ENCODE data around the gene IL6. TPM values are rescaled to one million over a fixed set of nuclear protein-coding genes. Genes with fewer than 3 reads are reported as not detected.

IL6 gene
- polyA plus RNA-seq, 4 donors, result 0.19 to 4.9 (median 2.2) TPM; not detected in 1

GRCh38 chr7:22727714-22728035 lies 675 bp downstream of the IL6 start:
- no peak for FAIRE-seq
- Histone ChIP-seq H3K4me1 (ENCODE audit: control insufficient read depth in 3 of 3, insufficient read depth in 2 of 3, low read depth in 1 of 3, low read length in 2 of 3) (peaks cover 0 to 9% (median 0%) of the 10 kb centered on the region in 3 donors), H3K4me3 (ENCODE audit: low read depth in 1 of 3, low read length in 3 of 3) (no peak overlapping the region), H3K27ac (ENCODE audit: low read depth in 1 of 3, low read length in 2 of 3) (peak overlapping the region in 1 of 3 donors; percentile 38), H3K27me3 (ENCODE audit: control insufficient read depth in 3 of 3, insufficient read depth in 3 of 3, low read length in 3 of 3) (no peaks in the 10 kb centered on the region), H3K36me3 (ENCODE audit: control insufficient read depth in 3 of 3, insufficient read depth in 2 of 3, low read depth in 1 of 3, low read length in 3 of 3) (no peaks in the 10 kb centered on the region), H3K9me3 (ENCODE audit: control insufficient read depth in 2 of 2, insufficient read depth in 1 of 2, low read depth in 1 of 2, low read length in 1 of 2) (no peaks in the 10 kb centered on the region)
- WGBS, 3 donors, result 59 to 79% (median 72%) methylated on average over 3 of the region's 3 CpGs
- no peak for DNase-seq

GRCh38 chr7:22728401-22729029 lies 1.5 kb downstream of the IL6 start:
- Histone ChIP-seq H3K4me1 (ENCODE audit: control insufficient read depth in 3 of 3, insufficient read depth in 2 of 3, low read depth in 1 of 3, low read length in 2 of 3) (peaks cover 0 to 9% (median 0%) of the 10 kb centered on the region in 3 donors), H3K36me3 (ENCODE audit: control insufficient read depth in 3 of 3, insufficient read depth in 2 of 3, low read depth in 1 of 3, low read length in 3 of 3) (no peaks in the 10 kb centered on the region), H3K9me3 (ENCODE audit: control insufficient read depth in 2 of 2, insufficient read depth in 1 of 2, low read depth in 1 of 2, low read length in 1 of 2) (no peaks in the 10 kb centered on the region), H3K4me3 (ENCODE audit: low read depth in 1 of 3, low read length in 3 of 3) (no peak overlapping the region), H3K27ac (ENCODE audit: low read depth in 1 of 3, low read length in 2 of 3) (no peak overlapping the region), H3K27me3 (ENCODE audit: control insufficient read depth in 3 of 3, insufficient read depth in 3 of 3, low read length in 3 of 3) (no peaks in the 10 kb centered on the region)
- DNase-seq (peak in 1 of 2 donors; percentile 34), FAIRE-seq (no peak)
- WGBS, 3 donors, result 92 to 97% (median 93%) methylated on average over 1 of the region's 1 CpG

- H3K27me3 ChIP-seq (ENCODE audit: control insufficient read depth in 3 of 3, insufficient read depth in 3 of 3, low read length in 3 of 3), result no peaks in the 10 kb centered on the region
- DNase-seq, result no peak
- H3K36me3 ChIP-seq (ENCODE audit: control insufficient read depth in 3 of 3, insufficient read depth in 2 of 3, low read depth in 1 of 3, low read length in 3 of 3), result no peaks in the 10 kb centered on the region
- FAIRE-seq, result no peak
- no peaks in the 10 kb centered on the region for H3K9me3 ChIP-seq (ENCODE audit: control insufficient read depth in 2 of 2, insufficient read depth in 1 of 2, low read depth in 1 of 2, low read length in 1 of 2)
- peaks cover 0 to 9% (median 0%) of the 10 kb centered on the region in 3 donors for H3K4me1 ChIP-seq (ENCODE audit: control insufficient read depth in 3 of 3, insufficient read depth in 2 of 3, low read depth in 1 of 3, low read length in 2 of 3)
- H3K4me3 ChIP-seq (ENCODE audit: low read depth in 1 of 3, low read length in 3 of 3), result no peak overlapping the region
- 90 to 96% (median 90%) methylated on average over 3 of the region's 3 CpGs for WGBS, 3 donors
- H3K27ac ChIP-seq (ENCODE audit: low read depth in 1 of 3, low read length in 2 of 3), result no peak overlapping the region
These were observed 2.3 kb downstream of the IL6 start for GRCh38 chr7:22729180-22729825.

- no peak for DNase-seq
- Histone ChIP-seq H3K4me3 (ENCODE audit: low read depth in 1 of 3, low read length in 3 of 3) (no peak overlapping the region), H3K4me1 (ENCODE audit: control insufficient read depth in 3 of 3, insufficient read depth in 2 of 3, low read depth in 1 of 3, low read length in 2 of 3) (peaks cover 0 to 9% (median 0%) of the 10 kb centered on the region in 3 donors), H3K36me3 (ENCODE audit: control insufficient read depth in 3 of 3, insufficient read depth in 2 of 3, low read depth in 1 of 3, low read length in 3 of 3) (no peaks in the 10 kb centered on the region), H3K27ac (ENCODE audit: low read depth in 1 of 3, low read length in 2 of 3) (no peak overlapping the region), H3K9me3 (ENCODE audit: control insufficient read depth in 2 of 2, insufficient read depth in 1 of 2, low read depth in 1 of 2, low read length in 1 of 2) (no peaks in the 10 kb centered on the region), H3K27me3 (ENCODE audit: control insufficient read depth in 3 of 3, insufficient read depth in 3 of 3, low read length in 3 of 3) (no peaks in the 10 kb centered on the region)
- FAIRE-seq, result no peak
- 42 to 79% (median 67%) methylated on average over 2 of the region's 2 CpGs for WGBS, 3 donors
These were observed 3.2 kb downstream of the IL6 start for GRCh38 chr7:22730066-22730710.

- H3K4me1 ChIP-seq (ENCODE audit: control insufficient read depth in 3 of 3, insufficient read depth in 2 of 3, low read depth in 1 of 3, low read length in 2 of 3), result peaks cover 0 to 7% (median 0%) of the 10 kb centered on the region in 3 donors
- H3K36me3 ChIP-seq (ENCODE audit: control insufficient read depth in 3 of 3, insufficient read depth in 2 of 3, low read depth in 1 of 3, low read length in 3 of 3), result no peaks in the 10 kb centered on the region
- H3K27me3 ChIP-seq (ENCODE audit: control insufficient read depth in 3 of 3, insufficient read depth in 3 of 3, low read length in 3 of 3), result no peaks in the 10 kb centered on the region
- no peak for FAIRE-seq
- no peaks in the 10 kb centered on the region for H3K9me3 ChIP-seq (ENCODE audit: control insufficient read depth in 2 of 2, insufficient read depth in 1 of 2, low read depth in 1 of 2, low read length in 1 of 2)
- no peak overlapping the region for H3K4me3 ChIP-seq (ENCODE audit: low read depth in 1 of 3, low read length in 3 of 3)
- WGBS, 3 donors, result 62 to 70% (median 65%) methylated on average over 5 of the region's 5 CpGs
- no peak overlapping the region for H3K27ac ChIP-seq (ENCODE audit: low read depth in 1 of 3, low read length in 2 of 3)
- no peak for DNase-seq
These were observed 4.1 kb downstream of the IL6 start for GRCh38 chr7:22730921-22731654.

- H3K27ac ChIP-seq (ENCODE audit: low read depth in 1 of 3, low read length in 2 of 3), result no peak overlapping the region
- no peaks in the 10 kb centered on the region for H3K36me3 ChIP-seq (ENCODE audit: control insufficient read depth in 3 of 3, insufficient read depth in 2 of 3, low read depth in 1 of 3, low read length in 3 of 3)
- FAIRE-seq, result no peak
- peaks cover 0 to 3% of the 10 kb centered on the region in 2 donors for H3K9me3 ChIP-seq (ENCODE audit: control insufficient read depth in 2 of 2, insufficient read depth in 1 of 2, low read depth in 1 of 2, low read length in 1 of 2)
- 80 to 81% (median 81%) methylated on average over 2 of the region's 2 CpGs for WGBS, 3 donors
- no peaks in the 10 kb centered on the region for H3K27me3 ChIP-seq (ENCODE audit: control insufficient read depth in 3 of 3, insufficient read depth in 3 of 3, low read length in 3 of 3)
- no peak overlapping the region for H3K4me3 ChIP-seq (ENCODE audit: low read depth in 1 of 3, low read length in 3 of 3)
- H3K4me1 ChIP-seq (ENCODE audit: control insufficient read depth in 3 of 3, insufficient read depth in 2 of 3, low read depth in 1 of 3, low read length in 2 of 3), result peaks cover 0 to under 1% (median 0%) of the 10 kb centered on the region in 3 donors
- no peak for DNase-seq
These were observed 4.8 kb downstream of the IL6 start for GRCh38 chr7:22731766-22732165.

GRCh38 chr7:22732556-22733126 lies 5.6 kb downstream of the IL6 start:
- peaks cover 0 to 3% of the 10 kb centered on the region in 2 donors for H3K9me3 ChIP-seq (ENCODE audit: control insufficient read depth in 2 of 2, insufficient read depth in 1 of 2, low read depth in 1 of 2, low read length in 1 of 2)
- 70 to 80% (median 71%) methylated on average over 4 of the region's 4 CpGs for WGBS, 3 donors
- no peaks in the 10 kb centered on the region for H3K27me3 ChIP-seq (ENCODE audit: control insufficient read depth in 3 of 3, insufficient read depth in 3 of 3, low read length in 3 of 3)
- no peaks in the 10 kb centered on the region for H3K36me3 ChIP-seq (ENCODE audit: control insufficient read depth in 3 of 3, insufficient read depth in 2 of 3, low read depth in 1 of 3, low read length in 3 of 3)
- H3K4me3 ChIP-seq (ENCODE audit: low read depth in 1 of 3, low read length in 3 of 3), result no peak overlapping the region
- FAIRE-seq (no peak), DNase-seq (peak in 1 of 2 donors; percentile 33)
- no peaks in the 10 kb centered on the region for H3K4me1 ChIP-seq (ENCODE audit: control insufficient read depth in 3 of 3, insufficient read depth in 2 of 3, low read depth in 1 of 3, low read length in 2 of 3)
- H3K27ac ChIP-seq (ENCODE audit: low read depth in 1 of 3, low read length in 2 of 3), result no peak overlapping the region

- Histone ChIP-seq H3K36me3 (ENCODE audit: control insufficient read depth in 3 of 3, insufficient read depth in 2 of 3, low read depth in 1 of 3, low read length in 3 of 3) (no peaks in the 10 kb centered on the region), H3K4me1 (ENCODE audit: control insufficient read depth in 3 of 3, insufficient read depth in 2 of 3, low read depth in 1 of 3, low read length in 2 of 3) (no peaks in the 10 kb centered on the region), H3K27ac (ENCODE audit: low read depth in 1 of 3, low read length in 2 of 3) (no peak overlapping the region), H3K4me3 (ENCODE audit: low read depth in 1 of 3, low read length in 3 of 3) (no peak overlapping the region), H3K9me3 (ENCODE audit: control insufficient read depth in 2 of 2, insufficient read depth in 1 of 2, low read depth in 1 of 2, low read length in 1 of 2) (peaks cover 0 to 3% of the 10 kb centered on the region in 2 donors), H3K27me3 (ENCODE audit: control insufficient read depth in 3 of 3, insufficient read depth in 3 of 3, low read length in 3 of 3) (no peaks in the 10 kb centered on the region)
- no peak for FAIRE-seq
- WGBS, 3 donors, result 49 to 71% (median 59%) methylated on average over 6 of the region's 6 CpGs
- DNase-seq, result no peak
These were observed 6.8 kb downstream of the IL6 start for GRCh38 chr7:22733761-22734160.
